Measurements from ENCODE around the gene NSUN3.
"Not testable (repeated sequence)": the region's sequence is repeated elsewhere in the genome, so short reads cannot be mapped to it uniquely, and the experiment has no call there.

Gene NSUN3

GRCh38 chr3:94061297-94061696 lies 1.6 kb upstream of the NSUN3 start:
- Histone ChIP-seq H3K36me3 (replicated peaks) (no peaks in the 10 kb centered on the region), H3K4me3 (no peak overlapping the region), H3K4me1 (peaks cover 14% of the 10 kb centered on the region), H3K27me3 (ENCODE audit: low read depth) (no peaks in the 10 kb centered on the region), H3K9me3 (no peaks in the 10 kb centered on the region)
- in situ Hi-C loops (cut with MboI; ENCODE audit: low sequenced_read_pairs) = no loop called here
- no peak for DNase-seq (ENCODE audit: low spot score in 2 of 2)

GRCh38 chr3:94063496-94064119 lies 747 bp downstream of the NSUN3 start:
- peak in 1 of 2 experiments; percentile 15 for DNase-seq (ENCODE audit: low spot score in 2 of 2)
- peak overlapping the region; percentile 74 for H3K4me3 ChIP-seq
- H3K36me3 ChIP-seq (replicated peaks) = no peaks in the 10 kb centered on the region
- in situ Hi-C loops (cut with MboI; ENCODE audit: low sequenced_read_pairs) = no loop called here
- H3K27me3 ChIP-seq (ENCODE audit: low read depth) = no peaks in the 10 kb centered on the region
- H3K9me3 ChIP-seq = no peaks in the 10 kb centered on the region
- peaks cover 14% of the 10 kb centered on the region for H3K4me1 ChIP-seq

GRCh38 chr3:94064243-94064860 lies 1.5 kb downstream of the NSUN3 start:
- DNase-seq (ENCODE audit: low spot score in 2 of 2) = no peak
- in situ Hi-C loops (cut with MboI; ENCODE audit: low sequenced_read_pairs) = no loop called here
- peak overlapping the region; percentile 74 for H3K4me3 ChIP-seq
- no peaks in the 10 kb centered on the region for H3K27me3 ChIP-seq (ENCODE audit: low read depth)
- H3K9me3 ChIP-seq = no peaks in the 10 kb centered on the region
- no peaks in the 10 kb centered on the region for H3K36me3 ChIP-seq (replicated peaks)
- peaks cover 14% of the 10 kb centered on the region for H3K4me1 ChIP-seq

GRCh38 chr3:94065122-94065521 lies 2.3 kb downstream of the NSUN3 start:
- DNase-seq (ENCODE audit: low spot score in 2 of 2) = no peak
- in situ Hi-C loops (cut with MboI; ENCODE audit: low sequenced_read_pairs) = no loop called here
- H3K36me3 ChIP-seq (replicated peaks) = no peaks in the 10 kb centered on the region
- H3K4me1 ChIP-seq = peaks cover 14% of the 10 kb centered on the region
- no peaks in the 10 kb centered on the region for H3K9me3 ChIP-seq
- no peaks in the 10 kb centered on the region for H3K27me3 ChIP-seq (ENCODE audit: low read depth)
- H3K4me3 ChIP-seq = no peak overlapping the region

- in situ Hi-C loops (cut with MboI; ENCODE audit: low sequenced_read_pairs) = no loop called here
- Histone ChIP-seq H3K9me3 (no peaks in the 10 kb centered on the region), H3K4me3 (no peak overlapping the region), H3K4me1 (peaks cover 14% of the 10 kb centered on the region), H3K27me3 (ENCODE audit: low read depth) (no peaks in the 10 kb centered on the region), H3K36me3 (replicated peaks) (no peaks in the 10 kb centered on the region)
- DNase-seq (ENCODE audit: low spot score in 2 of 2) = no peak
Measured at GRCh38 chr3:94065819-94066480, 3.1 kb downstream of the NSUN3 start.

GRCh38 chr3:94066506-94067500 lies 3.9 kb downstream of the NSUN3 start:
- DNase-seq (ENCODE audit: low spot score in 2 of 2) = no peak
- in situ Hi-C loops (cut with MboI; ENCODE audit: low sequenced_read_pairs) = no loop called here

DNA sequence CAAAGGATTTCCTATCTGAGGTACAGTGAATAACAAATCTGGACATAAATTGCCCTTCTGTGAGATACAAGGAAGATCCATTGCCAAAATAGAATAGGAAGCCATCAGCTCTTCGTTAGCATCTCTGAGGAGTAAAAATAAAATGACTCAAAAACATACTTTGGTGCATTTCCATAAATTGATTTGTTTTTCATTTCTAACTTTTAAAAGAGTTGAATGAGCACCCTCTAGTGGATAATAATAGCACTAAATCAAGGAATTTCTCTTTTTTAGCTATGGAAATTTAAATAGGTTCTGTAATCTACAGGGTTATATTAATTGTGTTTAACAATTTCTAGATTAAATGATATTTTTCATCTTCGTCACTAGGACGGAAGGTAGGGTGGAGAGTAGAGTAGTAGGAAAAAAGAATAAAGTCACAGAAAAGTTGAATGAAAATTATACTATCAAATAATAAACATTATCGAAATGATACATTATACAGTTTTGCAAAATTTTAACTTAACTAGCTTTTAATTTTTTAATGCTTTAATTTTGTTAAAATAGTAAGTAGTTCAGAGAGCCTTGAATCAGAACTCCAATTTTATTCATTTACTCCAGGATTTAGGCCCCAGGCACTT lies 6.4 kb downstream of the NSUN3 start:
- peak in 1 of 2 experiments; percentile 49 for DNase-seq (ENCODE audit: low spot score in 2 of 2)
- in situ Hi-C loops (cut with MboI; ENCODE audit: low sequenced_read_pairs) = no loop called here
- no peak overlapping the region for H3K4me3 ChIP-seq
- H3K4me1 ChIP-seq = peaks cover 4% of the 10 kb centered on the region
- no peaks in the 10 kb centered on the region for H3K9me3 ChIP-seq
- H3K27me3 ChIP-seq (ENCODE audit: low read depth) = no peaks in the 10 kb centered on the region
- H3K36me3 ChIP-seq (replicated peaks) = no peaks in the 10 kb centered on the region

More at GRCh38 chr3:94066506-94067500, 3.9 kb downstream of the NSUN3 start:
- H3K9me3 ChIP-seq = no peaks in the 10 kb centered on the region
- peaks cover 12% of the 10 kb centered on the region for H3K4me1 ChIP-seq
- no peak overlapping the region for H3K4me3 ChIP-seq
- H3K27me3 ChIP-seq (ENCODE audit: low read depth) = no peaks in the 10 kb centered on the region
- no peaks in the 10 kb centered on the region for H3K36me3 ChIP-seq (replicated peaks)

DNA sequence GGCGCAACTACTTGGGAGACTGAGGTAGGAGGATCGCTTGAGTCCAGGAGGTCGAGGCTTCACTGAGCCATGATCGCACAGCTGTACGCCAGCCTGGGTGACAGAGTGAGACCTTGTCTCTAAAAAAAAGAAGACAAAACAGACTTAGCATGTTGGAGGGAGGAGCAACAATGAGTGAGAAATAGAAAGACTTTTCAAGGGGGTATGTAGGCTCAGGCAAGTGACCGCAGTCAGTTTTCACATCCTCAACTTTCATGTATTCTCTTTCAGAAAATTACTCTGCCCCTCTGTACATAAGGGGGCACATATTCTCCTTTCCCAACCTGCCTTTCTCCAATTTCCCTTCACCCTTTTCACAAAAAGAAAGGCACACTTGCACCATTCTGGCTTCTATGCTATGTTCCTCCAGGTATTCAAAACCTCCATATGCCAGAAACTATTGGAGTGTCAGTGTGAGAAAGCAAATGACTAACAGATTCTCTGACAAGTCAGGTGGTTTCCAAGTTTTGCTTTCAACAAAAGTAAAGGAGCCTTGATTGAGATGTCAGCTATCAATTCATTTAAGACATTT lies 7.6 kb downstream of the NSUN3 start:
- in situ Hi-C loops (cut with MboI; ENCODE audit: low sequenced_read_pairs) = no loop called here
- H3K4me1 ChIP-seq = no peaks in the 10 kb centered on the region
- DNase-seq (ENCODE audit: low spot score in 2 of 2) = no peak

GRCh38 chr3:94071713-94072284 lies 8.9 kb downstream of the NSUN3 start:
- Histone ChIP-seq H3K4me1 (no peaks in the 10 kb centered on the region), H3K9me3 (no peaks in the 10 kb centered on the region), H3K27me3 (ENCODE audit: low read depth) (no peaks in the 10 kb centered on the region), H3K4me3 (no peak overlapping the region), H3K36me3 (replicated peaks) (no peaks in the 10 kb centered on the region)
- no peak for DNase-seq (ENCODE audit: low spot score in 2 of 2)
- in situ Hi-C loops (cut with MboI; ENCODE audit: low sequenced_read_pairs) = no loop called here

More for the DNA sequence above, 7.6 kb downstream of the NSUN3 start:
- Histone ChIP-seq H3K9me3 (no peaks in the 10 kb centered on the region), H3K27me3 (ENCODE audit: low read depth) (no peaks in the 10 kb centered on the region), H3K4me3 (no peak overlapping the region), H3K36me3 (replicated peaks) (no peaks in the 10 kb centered on the region)

DNA sequence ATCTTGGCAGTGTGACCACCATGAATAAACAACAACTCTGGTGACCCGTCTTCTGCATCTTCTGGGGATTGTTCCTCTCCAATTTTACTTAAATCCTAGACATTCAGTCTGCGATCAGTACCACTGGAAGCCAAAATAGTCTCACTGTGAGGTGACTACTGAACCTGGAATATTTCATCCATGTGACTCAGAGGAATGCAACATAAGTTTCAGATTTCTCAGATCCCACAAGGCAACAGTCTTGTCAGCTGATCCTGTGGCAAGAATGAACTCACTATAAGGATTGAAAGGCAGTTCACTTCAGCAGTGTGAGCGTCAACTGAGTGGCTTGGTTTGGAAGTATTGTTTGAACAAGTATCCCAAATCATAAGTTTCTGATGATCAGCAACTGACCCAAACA lies 13.2 kb downstream of the NSUN3 start:
- H3K4me1 ChIP-seq = no peaks in the 10 kb centered on the region
- no peaks in the 10 kb centered on the region for H3K9me3 ChIP-seq
- in situ Hi-C loops (cut with MboI; ENCODE audit: low sequenced_read_pairs) = no loop called here
- H3K4me3 ChIP-seq = no peak overlapping the region
- DNase-seq (ENCODE audit: low spot score in 2 of 2) = no peak
- no peaks in the 10 kb centered on the region for H3K27me3 ChIP-seq (ENCODE audit: low read depth)
- no peaks in the 10 kb centered on the region for H3K36me3 ChIP-seq (replicated peaks)

DNA sequence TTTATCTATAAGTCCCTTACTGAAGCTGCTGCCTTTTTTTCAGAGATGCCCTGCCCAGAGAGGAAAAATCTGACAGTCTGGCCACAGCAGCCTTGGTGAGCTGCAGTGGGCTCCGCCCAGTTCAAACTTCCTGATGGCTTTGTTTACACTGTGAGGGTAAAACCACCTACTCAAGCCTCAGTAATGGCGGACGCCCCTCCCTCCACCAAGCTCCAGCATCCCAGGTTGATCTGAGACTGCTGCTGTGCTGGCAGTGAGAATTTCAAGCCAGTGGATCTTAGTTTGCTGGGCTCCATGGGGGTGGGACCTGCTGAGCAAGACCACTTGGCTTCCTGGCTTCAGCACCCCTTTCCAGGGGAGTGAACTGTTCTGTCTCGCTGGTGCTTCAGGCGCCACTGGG lies 17.7 kb downstream of the NSUN3 start:
- H3K9me3 ChIP-seq; DNase-seq (ENCODE audit: low spot score in 2 of 2); in situ Hi-C loops (cut with MboI; ENCODE audit: low sequenced_read_pairs); H3K4me3 ChIP-seq; H3K27me3 ChIP-seq (ENCODE audit: low read depth); H3K36me3 ChIP-seq (replicated peaks); H3K4me1 ChIP-seq: not testable (repeated sequence)

DNA sequence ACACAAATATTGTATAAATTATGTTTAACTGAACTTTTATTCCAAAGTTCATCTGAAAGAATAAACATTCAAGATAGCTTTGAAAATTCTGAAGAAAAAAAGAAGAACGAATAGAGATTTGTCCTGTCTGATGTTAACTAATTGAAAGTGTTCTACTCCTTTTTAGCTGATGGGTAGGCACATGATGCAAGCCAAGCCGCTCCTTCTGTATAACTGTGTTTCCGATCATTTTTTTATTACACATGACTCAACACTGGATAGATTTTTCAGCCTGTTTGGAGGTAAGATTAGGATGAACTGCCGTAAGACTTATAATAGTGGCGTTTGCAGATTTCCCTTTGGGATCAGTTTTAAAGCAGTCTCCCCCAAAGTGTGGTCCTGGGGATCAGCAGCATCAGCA lies 19.0 kb downstream of the NSUN3 start:
- DNase-seq (ENCODE audit: low spot score in 2 of 2) = no peak
- in situ Hi-C loops (cut with MboI; ENCODE audit: low sequenced_read_pairs) = no loop called here
- Histone ChIP-seq H3K4me3 (no peak overlapping the region), H3K36me3 (replicated peaks) (no peaks in the 10 kb centered on the region), H3K4me1 (no peaks in the 10 kb centered on the region), H3K9me3 (no peaks in the 10 kb centered on the region), H3K27me3 (ENCODE audit: low read depth) (no peaks in the 10 kb centered on the region)
